Left hindlimb (tissue), 1 donor: ENCODE measurements around the gene KLK6.

Experiments
- DNase-seq: peaks from one replicate; pipeline ENCODE4 v3.0.0-alpha.2; 2018

KLK6 gene

DNA sequence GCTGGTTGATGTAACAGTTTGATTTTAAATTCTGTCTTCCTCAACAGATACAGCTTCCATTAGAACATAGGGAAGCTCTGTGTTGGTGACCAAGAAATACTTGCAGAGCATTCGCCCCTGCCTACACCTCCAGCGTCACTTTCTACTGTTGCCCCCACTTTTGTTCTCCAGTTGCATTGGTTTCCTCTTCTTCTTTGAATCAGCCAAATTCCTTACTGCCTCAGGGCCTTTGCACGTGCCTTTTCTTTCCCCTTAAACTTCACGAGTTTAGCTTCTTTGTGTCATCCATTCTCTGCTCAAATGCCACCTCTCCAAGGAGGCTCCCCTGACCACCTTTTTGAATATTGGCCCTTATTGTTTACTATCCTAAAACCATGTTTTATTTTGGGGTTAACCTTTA is 22.3 kb downstream of the KLK6 start:
- DNase-seq = no peak

DNA sequence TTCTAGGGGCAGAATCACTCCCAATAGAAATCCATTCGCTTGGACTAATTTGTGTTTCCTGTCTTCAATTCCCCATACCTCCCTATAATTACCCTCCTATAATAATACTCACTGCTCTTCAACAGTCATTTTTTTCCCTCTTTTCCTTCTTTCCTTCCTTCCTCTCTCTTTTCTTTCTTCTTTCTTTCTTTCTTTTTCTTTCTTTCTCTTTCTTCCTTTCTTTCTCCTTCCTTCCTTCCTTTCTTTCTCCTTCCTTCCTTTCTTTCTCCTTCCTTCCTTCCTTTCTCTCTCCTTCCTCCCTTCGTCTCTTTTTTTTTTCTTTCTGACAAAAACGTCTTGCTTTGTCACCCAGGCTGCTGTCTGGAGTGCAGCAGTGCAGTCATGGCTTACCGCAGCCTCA is 24.6 kb downstream of the KLK6 start:
- no peak for DNase-seq

DNA sequence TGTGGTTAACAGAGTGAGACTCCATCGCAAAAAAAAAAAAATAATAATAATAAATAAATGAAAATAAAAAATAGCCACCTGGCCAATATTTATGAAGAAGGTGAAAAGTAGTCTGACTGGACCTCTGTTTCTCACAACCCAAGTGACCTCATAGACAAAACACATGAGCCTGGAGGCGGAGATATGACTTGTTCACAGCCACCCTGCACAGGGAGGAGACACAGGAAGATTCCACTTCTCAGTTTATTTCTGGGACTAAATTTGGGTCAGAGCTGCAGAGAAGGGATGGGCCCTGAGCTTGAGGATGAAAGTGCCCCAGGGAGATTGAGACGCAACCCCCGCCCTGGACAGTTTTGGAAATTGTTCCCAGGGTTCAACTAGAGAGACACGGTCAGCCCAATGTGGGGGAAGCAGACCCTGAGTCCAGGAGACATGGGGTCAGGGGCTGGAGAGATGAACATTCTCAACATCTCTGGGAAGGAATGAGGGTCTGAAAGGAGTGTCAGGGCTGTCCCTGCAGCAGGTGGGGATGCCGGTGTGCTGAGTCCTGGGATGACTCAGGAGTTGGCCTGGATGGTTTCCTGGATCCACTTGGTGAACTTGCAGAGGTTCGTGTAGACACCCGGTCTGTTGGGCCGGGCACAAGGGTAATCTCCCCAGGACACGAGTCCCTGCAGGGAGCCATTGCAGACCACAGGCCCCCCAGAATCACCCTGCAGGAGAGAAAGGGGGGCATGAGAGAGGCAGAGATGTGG is 26.1 kb downstream of the KLK6 start:
- no peak for DNase-seq

DNA sequence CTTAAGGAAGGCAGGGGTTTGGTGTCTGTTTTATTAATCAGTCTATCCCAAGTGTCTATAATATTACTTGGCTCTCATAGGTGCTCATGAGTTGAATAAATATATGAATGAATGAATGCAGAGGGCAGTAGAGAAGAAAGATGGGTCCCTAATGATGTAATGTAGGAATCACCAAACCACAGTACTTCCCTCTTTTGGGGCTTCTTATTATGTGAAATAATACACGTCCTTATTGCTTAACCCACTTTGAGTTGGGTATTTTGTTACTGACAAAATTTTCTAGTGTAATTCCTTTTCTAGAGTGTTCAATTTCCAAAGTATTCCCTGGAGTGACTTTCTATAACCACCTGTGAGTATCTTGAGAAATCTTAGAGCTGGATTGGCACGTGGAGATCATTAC is 29.8 kb downstream of the KLK6 start:
- DNase-seq = no peak

DNA sequence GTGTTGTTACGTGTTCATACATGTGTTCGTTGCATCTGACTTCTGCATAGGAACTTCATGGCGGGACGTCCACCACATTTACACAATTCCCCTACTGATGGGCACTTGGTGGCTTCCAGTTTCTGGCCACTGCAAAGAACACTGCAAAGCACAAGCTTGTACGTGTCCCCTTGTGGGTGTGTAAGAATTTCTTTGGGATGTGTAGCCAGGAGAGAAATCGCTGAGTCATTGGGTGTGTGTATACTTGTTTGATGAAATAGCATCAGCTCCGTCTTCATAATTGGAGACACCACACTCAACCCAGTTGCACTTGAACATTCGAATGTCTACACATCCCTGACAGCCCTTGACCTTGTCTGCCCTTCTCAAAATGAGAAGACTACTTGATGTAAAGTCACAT is 35.8 kb downstream of the KLK6 start:
- DNase-seq = no peak

DNA sequence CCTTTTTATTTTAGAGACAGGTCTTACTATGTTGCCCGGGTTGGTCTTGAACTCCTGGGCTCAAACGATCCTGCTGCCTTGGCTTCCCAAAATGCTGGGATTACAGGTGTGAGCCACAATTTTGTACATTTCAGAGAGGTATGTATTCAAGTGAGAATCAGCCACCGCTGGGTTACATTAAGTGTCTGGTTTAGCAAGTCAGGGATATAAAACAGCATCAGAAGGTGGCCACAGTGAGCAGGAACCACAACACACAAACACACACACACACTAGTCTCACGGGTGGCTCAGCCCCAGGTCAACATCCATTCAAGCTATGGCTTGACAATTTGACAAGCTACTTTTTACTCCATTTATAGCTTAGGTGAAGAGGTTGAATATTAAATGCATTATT is 36.7 kb downstream of the KLK6 start:
- DNase-seq = no peak

DNA sequence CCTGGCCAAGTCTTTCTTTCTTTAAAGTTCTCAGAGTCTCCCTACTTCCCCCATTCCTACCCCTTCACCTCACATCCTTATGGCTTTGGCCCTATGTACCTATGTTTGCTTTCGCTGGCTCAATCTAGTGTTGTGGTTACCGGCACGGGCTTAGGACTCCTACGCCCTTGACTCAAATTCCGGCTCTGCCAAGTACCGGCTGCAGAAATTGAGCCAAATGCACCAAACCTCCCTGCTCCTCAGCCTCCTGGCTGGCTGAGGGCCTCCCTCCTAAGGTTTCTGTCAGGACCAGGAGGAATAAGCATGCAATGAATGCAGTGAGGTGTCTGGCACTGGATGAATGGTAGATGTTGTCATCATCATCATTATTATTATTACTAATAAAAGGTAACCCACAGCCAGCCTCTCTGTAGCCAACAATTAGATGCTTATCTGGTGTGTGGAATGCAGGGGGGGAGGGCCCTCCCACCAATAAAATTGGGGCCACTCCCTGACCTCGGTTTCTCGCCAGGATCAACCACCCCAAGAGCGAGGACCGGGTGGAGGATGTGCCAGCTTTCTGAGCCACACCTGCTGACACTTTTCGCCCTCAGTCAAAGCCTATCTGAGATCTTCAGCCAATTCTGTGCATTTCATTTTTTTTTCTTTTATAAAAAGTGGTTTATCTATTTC is 37.2 kb downstream of the KLK6 start:
- no peak for DNase-seq

DNA sequence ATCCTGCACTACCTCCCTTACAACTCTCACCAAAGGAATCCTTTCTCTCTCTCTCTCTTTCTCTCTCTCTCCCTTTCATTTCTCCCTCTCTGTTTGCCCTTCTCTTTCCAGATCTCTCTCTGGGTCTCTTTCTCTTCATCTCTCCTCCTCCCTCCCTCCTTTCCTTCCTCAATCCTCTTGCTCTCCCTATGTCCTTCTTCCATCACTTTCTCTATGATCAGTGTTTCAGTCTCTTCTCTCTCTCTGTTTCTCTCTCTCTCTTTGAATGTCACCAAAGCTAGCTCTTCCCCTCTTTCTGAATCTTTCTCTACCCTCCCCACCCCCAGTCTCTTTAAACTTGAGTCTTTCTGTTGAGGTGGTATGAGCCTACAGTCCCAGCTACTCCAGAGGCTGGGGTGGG is 38.4 kb downstream of the KLK6 start:
- no peak for DNase-seq

DNA sequence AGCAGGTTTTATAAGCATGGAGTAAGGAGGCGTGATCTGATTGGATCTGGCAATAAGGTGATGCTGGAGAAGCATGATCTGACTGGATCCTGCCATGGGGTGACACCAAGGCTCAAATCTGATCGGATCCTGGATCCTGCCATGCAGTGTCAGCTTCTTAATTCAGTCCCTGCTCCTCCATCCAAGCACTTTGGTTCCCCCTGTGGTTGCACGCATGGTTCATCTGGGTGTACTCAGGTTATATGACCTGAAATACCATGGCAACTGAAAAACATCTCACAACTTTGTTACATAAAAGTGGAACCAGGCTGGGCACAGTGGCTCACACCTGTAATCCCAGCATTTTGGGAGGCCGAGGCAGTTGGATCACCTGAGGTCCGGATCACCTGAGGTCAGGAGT is 40.6 kb downstream of the KLK6 start:
- no peak for DNase-seq

DNA sequence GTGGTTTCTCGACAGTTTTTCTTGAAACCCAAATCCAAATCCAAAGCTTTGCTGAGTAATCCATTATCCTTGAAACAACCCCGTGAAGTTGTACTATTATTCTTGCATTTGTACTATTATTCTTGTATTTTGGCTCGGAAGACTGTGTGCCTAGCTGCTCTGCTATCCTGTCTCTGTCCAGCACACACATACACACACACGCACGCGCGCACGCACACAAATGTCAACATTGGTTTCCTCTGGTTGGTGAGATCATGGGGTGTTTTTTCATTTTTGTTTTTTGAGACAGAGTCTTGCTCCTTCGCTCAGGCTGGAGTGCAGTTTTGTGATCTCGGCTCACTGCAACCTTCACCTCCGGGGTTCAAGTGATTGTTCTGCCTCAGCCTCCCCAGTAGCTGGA is 43.2 kb downstream of the KLK6 start:
- DNase-seq = no peak

DNA sequence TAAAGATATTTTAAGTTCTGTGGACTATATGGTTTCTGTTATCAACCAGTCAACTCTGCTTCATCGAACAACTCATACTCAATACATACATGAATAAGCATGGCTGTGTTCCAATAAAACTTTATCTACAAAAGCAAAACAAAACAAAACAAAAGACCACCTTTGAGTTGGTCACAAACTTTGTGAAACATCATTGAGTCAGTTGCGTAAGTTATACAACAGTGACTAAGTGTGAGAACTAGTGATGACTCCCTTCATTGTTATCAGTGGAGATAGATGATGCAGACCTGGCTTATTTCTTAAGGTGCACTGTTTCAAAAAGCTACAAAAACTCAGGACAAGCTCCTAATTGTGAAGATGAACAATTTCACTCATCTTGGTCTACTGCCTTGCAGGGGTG is 43.7 kb downstream of the KLK6 start:
- no peak for DNase-seq

DNA sequence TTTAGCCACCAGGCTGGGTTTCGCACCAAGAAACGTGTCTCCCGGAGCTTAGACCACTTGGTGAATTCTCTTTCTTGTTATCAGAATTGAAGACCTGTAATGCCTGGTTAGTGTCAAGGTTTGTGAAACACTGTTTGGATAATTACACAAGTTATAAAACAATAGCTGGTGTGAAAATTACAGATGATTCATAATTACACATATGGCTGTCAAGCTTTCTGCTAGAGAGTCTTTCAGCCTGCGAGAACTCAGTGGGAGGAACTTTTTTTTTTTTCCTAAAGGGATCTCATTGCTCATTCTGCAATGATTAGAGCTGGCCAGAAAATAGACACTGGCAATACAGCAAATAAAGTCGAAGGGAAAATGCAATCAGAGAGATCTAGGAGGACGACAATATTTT is 44.8 kb downstream of the KLK6 start:
- no peak for DNase-seq

DNA sequence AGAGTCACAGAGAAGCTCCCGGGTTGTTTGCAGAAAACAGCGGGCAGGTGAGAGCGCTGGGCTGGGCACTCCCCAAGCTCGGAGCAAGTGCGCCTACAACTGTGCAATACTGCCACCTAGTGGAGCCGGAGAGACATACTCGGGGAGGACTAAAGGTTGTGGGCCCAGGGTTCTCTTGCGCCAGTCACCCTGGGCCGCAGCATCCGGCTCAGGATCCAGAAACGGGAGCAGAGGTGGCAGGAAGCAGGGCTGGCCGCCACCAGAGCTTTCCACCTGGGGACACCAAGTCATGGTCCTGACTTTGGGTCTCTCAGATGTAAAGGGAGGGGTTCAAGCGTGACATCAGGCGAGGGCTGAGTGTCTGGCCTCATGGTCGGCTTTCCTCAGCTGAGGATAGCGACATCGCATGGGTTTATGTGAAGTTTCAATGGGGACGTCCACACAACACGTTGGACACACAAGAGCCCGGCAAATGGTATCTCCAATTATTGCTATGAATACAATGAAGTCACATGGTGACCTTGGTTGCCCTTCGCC is 47.0 kb downstream of the KLK6 start:
- DNase-seq = peak; percentile 69

DNA sequence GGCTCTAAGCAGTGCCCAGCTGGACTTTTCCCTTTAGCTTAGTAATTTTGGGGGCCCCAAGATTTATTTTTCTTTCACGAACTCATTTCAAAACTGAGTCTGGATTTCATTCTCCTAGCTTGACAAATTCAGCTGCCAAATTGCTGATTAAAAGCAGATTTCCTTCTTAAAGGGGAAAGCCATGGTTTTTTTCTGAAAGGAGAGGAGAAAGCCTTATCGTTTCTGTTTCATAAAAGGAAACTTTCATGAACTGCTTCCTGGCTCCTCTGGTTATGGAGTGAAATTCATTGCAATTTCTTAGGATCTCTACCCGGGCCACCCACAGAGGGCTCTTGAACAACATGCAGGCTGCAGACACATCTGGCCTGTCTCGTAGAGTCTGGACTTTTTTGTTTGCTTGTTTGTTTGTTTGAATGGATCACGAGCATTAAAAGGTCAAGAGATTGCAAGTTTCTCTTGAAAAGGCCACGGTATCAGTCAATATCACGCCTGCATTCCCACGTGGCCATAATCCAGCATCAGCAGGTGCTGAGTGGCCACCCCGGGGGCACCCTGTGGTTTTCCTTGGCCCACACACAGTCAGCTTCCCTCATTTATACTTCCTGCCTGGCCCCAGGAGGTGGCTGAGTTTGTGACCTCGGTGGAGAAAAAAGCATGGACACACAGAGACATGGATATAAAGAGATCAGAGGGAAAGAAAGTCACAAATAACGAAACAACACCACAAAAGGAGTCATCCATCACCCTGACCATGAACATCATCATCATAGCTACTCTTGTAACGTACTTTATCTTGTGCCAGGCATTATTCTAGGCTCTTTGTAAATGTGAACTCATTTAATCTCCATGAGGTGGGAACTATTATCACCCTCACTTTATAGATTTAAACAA is 47.7 kb downstream of the KLK6 start:
- DNase-seq = no peak

DNA sequence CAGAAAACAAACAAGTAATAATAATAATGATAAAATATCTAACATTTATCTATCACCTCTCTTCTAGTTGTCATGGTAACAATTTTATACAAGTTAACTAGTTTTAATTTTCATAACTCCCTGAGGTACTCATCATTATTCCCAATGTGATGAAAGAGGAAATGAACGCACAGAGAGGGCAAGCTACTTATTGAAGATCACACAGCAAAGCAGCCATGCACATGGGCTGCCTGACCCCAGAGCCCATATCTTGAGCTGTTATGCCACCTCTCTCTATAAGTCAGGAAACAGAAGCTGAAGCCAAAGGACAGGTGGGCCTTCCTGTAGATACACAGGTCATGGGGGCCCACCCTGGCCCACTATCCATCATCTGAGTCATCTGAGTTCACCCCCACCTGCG is 53.3 kb downstream of the KLK6 start:
- DNase-seq = no peak

DNA sequence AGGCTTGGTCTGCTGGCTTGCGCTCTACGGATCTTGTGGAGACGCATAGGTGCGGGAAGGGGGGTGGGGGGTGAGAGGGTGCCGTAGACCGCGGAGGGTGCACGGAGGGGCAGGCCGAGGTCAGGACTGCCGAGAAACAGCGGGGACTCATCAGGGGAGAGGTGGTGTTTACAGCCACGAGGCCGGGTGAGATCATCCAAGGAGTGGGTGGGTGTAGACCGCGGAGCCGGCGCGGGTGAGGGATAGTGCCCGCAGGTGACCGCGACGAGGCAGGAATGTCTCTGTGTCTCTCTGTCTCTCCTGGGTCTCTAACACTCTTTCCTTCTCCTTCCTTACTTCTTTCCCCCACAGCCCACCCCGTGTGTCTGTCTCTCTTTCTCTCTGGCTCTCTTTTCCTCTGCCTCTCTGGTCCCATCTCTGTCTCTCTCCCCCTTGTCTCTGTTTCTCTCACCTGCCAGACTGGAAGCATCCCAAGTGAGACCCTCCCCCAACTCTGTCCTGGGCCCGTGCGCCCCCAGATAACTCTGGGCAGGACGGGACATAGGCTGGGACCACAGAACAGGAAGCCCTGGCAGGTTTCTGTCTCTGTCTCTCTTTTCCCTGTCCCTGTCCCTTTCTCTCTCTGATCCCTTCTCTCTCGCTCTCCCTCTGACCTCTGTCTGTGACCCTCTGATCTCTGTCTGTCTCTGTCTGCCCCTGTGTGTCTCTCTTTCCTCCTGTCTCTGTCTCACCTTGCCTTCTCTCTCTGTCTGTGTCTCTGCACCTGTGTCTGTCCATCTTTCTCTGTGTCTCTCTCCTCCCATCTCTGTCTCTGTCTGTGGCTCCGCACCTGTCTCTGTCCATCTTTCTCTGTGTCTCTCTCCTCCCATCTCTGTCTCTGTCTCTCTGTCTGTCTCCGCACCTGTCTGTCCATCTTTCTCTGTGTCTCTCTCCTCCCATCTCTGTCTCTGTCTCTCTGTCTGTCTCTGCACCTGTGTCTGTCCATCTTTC is 56.4 kb downstream of the KLK6 start:
- DNase-seq = no peak

DNA sequence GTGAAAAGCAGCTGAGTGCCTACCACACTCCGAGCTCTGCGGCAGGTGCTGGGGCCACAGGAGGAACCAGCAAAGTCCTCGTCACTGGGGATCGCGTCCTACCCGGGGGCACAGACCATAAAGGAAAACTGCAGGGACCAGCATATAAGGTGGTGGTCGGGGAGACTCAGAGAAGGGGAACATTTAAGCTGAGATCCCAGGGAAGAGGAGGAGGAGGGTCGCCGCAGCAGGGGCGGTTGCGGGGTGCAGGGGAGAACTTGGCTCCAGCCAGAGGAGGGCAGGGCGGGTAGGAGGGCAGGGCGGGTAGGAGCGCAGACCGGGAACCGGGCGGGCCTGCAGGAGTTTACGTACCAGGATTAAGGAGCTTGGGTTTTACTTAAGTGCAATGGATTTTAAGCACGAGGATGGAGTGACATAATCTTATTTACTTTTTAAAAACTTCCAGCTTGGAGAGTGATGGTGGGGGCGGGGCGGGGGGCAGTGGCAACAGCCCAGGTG is 57.2 kb downstream of the KLK6 start:
- DNase-seq = no peak

DNA sequence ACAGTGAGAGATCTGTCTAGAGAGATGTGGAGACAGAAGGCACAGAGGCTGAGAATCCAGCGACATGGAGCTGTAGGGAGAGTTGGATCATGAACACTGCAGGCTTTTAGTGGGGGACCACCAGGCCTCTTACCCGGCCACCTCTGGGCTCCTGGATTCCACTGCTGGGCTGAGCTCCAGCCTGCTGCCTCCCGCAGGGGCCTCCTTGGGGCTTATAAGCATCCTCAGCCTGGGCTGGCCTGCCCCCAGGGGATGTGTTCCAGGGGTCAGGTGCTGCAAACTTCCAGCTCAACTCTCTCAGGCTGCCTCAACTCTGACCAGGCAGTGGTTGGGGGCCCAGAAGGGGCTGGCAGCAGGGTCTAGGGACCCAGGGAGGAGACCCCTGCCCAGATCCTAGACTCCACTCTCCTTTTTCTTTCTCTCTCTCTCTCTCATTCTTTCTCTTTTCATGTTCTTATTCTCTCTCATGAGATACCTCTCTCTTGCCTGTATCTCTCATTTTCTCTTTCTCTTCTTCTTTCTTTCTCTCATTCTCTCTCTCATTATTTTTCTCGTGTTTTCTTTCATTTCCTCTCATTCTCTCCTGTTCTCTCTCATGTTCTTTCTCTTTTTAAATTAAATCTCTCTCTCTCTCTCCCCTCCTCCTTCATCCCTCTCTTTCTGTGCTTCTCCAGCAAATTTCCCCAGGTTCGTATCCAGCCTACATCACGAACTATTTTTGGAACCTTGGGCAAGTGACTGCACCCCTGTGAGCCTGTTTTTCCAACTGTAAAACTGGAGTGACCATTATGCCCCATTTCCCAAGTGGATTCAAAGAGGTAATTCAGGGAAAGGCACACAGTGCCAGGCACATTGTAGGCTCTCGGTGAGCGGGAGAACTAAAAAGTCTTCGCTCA is 57.9 kb downstream of the KLK6 start, which contains the start of gene KLK4:
TSS of gene KLK4 (minus strand) at position 190 of the 896 bp plus-strand sequence. CDS start 657 bp downstream, outside the sequence.
- no peak for DNase-seq

DNA sequence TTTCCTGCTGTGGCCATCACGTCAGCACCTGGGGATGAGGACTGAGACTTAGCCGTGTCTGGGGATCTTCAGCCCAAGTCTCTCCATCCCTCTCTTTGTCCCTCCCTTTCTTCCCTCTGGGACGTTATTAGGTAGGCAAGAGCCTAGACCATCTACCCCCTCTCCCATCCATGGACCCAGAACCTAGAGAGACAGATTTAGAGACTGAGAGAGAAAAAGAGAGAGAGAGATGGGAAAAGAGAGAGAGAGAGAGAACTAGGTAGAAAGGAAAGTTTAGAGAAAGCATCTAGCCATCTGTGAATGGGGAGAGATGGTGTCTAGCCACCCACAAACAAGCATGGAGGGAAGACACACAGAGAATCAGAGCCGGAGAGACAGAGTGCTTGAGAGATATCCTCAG is 58.7 kb downstream of the KLK6 start:
- no peak for DNase-seq

DNA sequence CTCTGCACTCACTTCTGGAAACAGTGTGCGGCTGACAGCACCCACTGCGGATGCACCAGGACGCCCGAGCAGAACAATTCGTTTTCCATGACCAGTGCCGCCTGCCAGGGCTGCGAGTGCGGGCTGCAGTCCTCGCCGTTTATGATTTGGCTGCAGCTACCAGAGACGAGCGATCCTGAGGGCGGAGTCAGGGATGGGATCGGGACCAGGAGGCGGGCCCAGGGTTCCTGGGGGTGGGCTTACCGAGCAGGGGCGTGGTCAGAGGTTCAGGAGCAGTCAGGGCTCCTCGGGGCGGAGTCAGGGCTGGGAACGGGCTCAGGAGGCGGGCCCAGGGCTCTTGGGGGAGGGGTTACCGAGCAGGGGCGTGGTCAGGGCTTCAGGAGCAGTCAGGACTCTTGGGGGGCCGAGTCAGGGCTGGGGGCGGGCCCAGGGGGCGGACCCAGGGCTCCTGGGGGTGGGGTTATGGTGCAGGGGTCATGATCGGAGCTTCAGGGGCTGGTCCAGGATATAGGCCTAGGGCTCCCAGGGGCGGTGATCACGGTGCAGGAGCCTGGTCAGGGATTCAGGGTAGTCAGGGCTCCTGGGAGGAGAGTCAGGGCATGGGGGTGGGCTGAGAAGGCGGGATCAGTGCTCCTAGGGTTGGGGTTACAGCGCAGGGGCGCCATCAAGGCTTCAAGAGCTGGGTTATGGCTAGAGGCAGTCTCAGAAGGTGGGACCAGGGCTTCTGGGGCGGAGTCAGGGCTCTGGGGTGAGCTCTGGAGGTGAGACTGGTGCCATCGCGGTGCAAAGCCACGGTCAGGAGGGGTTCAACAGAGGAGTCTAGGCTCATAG is 59.9 kb downstream of the KLK6 start:
- DNase-seq = peak; percentile 56
